HepG2 (cell line): ENCODE results near the gene CHCHD6. TPM values are rescaled to one million over a fixed set of nuclear protein-coding genes. Genes with fewer than 3 reads are reported as not detected.

ENCODE experiments used
- ARID4A ChIP-seq: sonication (generic); formaldehyde crosslinking; IDR thresholded peaks from 2 replicates; pipeline ENCODE4 v1.5.0; 2020; ENCODE audit warnings: mild to moderate bottlenecking, missing genetic modification reagents, borderline replicate concordance
- DNMT3B ChIP-seq: conservative IDR thresholded peaks from 2 replicates; pipeline ENCODE4 v1.6.1; 2016; ENCODE audit warnings: missing biosample characterization, control low read depth
- EP300 ChIP-seq, 3 experiments: sonication (generic) in 1 of 3; formaldehyde crosslinking in 1 of 3; IDR thresholded peaks; 2 replicates each; pipeline versions ENCODE4 v1.5.1 to v1.6.1; 2011 to 2020; ENCODE audit warnings: low read depth in 2 of 3, low read length in 2 of 3, borderline replicate concordance in 1 of 3, improper control_type of control experiment in 1 of 3, mild to moderate bottlenecking in 1 of 3, missing genetic modification reagents in 1 of 3, moderate library complexity in 1 of 3
- NFE2L1 ChIP-seq: sonication (generic); formaldehyde crosslinking; IDR thresholded peaks from 2 replicates; pipeline ENCODE4 v1.4.0; 2020; ENCODE audit warnings: missing genetic modification reagents, mild to moderate bottlenecking, borderline replicate concordance
- NR3C1 ChIP-seq: sonication (generic); formaldehyde crosslinking; IDR thresholded peaks from 2 replicates; pipeline ENCODE4 v1.4.0; 2020; ENCODE audit warnings: missing genetic modification reagents
- ZBTB1 ChIP-seq: sonication (generic); formaldehyde crosslinking; IDR thresholded peaks from 2 replicates; pipeline ENCODE4 v1.4.0; 2020; ENCODE audit warnings: missing genetic modification reagents, borderline replicate concordance
- ZKSCAN1 ChIP-seq: fragments of 150-350 bp; IDR thresholded peaks from 2 replicates; pipeline ENCODE4 v1.6.1; 2014; ENCODE audit warnings: low read length
- ZNF577 ChIP-seq: sonication (generic); formaldehyde crosslinking; IDR thresholded peaks from 2 replicates; pipeline ENCODE4 v1.4.0; 2020; ENCODE audit warnings: mild to moderate bottlenecking, low read depth, missing genetic modification reagents, borderline replicate concordance
- ZNF713 ChIP-seq: sonication (generic); formaldehyde crosslinking; IDR thresholded peaks from 2 replicates; pipeline ENCODE4 v1.4.0; 2020; ENCODE audit warnings: mild to moderate bottlenecking, missing genetic modification reagents
- ZNF777 ChIP-seq: sonication (generic); formaldehyde crosslinking; IDR thresholded peaks from 2 replicates; pipeline ENCODE4 v1.4.0; 2020; ENCODE audit warnings: missing genetic modification reagents
- polyA plus RNA-seq, 8 experiments: library from polyadenylated mRNA; depleted of rRNA in 3 of 8; stranded (reverse) in 7 of 8; unstranded in 1 of 8; fragments of >200 nt; fragmentation: Illumina TruSeq in 4 of 8; extraction: Trizol in 4 of 8; gene quantifications; 2 replicates each; pipeline versions ENCODE4 v1.2.1 to v1.2.3, GENCODE V29; 2011 to 2016; ENCODE audit warnings: low read depth in 4 of 8, missing spikeins in 1 of 8, mixed read lengths in 1 of 8; ENCODE audit not compliant: insufficient read depth in 1 of 8
- total RNA-seq, 5 experiments: library from RNA; depleted of rRNA; stranded (reverse); fragments of >200 nt; fragmentation: Illumina TruSeq; extraction: Trizol; gene quantifications; 2 replicates each; pipeline ENCODE4 v1.2.3, GENCODE V29; 2016; ENCODE audit warnings: low read depth in 1 of 5

The CHCHD6 gene
- total and polyA plus RNA-seq, 2 of the 13 experiments (the other 11 are each of a cell fraction or from before 2014, with no cell fraction given): 20.3 to 20.8 TPM

GRCh38 chr3:126654571-126655383 lies 49.3 kb upstream of the CHCHD6 start, which contains the start of gene TXNRD3 (continued):
- TF ChIP-seq ARID4A (CRISPR knock-in tag) (peak; percentile 71), ZNF777 (peak; percentile 87), NR3C1 (CRISPR knock-in tag) (no peak), ZNF577 (no peak), ZKSCAN1 (no peak), NFE2L1 (CRISPR knock-in tag) (no peak), EP300 (IDR thresholded peaks at IDR 0.05; ENCODE audit: low read depth in 2 of 2, low read length in 2 of 2) (no peak), EP300 (CRISPR knock-in tag; IDR thresholded peaks at IDR 0.05; ENCODE audit: borderline replicate concordance) (no peak; the same call in 1 of the 2 replicates), ZBTB1 (CRISPR knock-in tag) (no peak), DNMT3B (no peak), ZNF713 (CRISPR knock-in tag) (no peak)
